ENCODE measurements around the gene KIAA0753. TPM values are rescaled to one million over a fixed set of nuclear protein-coding genes. Genes with fewer than 3 reads are reported as not detected.

Gene KIAA0753
- total RNA-seq, 1 experiment from 2014 or later: 16.1 TPM

DNA sequence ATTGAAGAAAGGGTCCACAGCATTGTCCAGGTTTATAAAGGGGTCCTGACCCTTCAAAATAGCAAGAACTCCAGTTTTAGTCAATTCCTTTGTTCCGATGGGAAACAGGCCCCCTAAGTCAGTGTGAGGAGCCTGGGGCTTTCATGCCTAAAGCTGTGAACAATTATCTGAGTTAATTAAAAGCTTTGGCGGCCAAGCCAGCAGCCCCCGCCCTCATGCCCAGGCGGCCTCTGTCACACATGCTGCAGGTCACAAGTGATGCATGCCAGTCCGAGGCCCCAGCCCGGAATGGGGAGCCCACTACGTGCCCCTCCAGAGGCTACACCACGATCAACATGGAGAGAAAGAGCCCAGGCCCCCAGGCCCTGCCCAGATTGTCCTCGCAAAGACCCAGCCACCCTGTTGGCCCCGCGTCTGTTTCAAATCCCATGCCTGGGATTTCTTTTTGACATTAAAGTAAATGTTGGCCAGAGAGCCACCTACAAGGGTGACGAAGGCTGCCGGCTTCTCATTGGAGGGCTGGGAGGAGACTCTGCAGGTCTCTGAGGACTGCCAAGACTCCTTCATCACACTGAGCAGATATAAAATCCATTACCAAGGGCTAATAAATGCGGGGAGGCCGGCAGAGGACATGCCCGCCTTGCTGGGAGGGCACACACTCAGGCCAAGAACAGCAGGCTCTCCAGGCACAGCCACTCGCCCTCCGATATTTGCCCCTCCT, 69.6 kb downstream of the KIAA0753 start:
- no peak for DNase-seq (ENCODE audit: low read depth)

DNA sequence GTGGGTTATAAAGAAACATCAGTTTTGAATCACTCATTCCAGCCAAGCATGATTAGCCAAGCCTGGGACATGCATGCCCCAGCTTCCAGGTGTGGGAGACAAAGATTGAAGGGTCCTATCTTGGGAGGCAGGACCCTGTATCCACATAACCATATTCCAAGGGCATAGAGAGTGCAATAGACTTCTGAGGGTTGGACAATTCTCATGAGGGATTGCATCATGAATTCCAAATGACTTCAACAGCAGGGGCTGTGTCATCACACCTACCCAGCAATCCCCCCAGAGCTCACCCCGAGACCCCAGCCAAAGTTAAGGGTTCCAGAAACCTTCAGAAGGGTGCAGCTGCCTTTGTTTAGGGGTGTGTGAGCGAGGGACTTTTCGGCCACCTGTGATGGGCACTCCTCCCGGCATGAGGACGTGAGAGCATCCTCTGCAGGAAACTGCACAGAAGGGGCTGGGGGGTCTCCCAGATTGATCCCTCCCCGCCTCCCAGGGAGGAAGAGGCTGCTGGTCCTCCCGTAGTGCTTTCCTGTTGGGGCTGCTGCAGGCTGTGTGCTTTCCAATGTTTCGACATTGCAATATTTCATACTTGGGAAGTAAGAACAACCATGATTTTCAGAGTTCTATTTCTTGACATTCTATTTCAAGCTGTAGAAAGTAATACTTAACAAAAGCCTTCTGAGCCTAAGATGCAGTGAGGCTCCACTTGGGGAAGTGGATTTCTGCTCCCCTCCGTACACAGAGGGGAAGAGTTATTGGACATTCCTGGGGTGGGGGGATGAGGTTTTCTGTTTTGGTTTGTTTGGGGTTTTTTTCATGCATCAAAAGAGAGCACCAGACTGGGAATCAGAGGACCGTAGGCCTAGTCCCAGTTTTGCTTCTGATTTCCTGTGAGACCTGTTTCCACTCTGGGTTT, 70.9 kb downstream of the KIAA0753 start:
- DNase-seq (ENCODE audit: low read depth): no peak

DNA sequence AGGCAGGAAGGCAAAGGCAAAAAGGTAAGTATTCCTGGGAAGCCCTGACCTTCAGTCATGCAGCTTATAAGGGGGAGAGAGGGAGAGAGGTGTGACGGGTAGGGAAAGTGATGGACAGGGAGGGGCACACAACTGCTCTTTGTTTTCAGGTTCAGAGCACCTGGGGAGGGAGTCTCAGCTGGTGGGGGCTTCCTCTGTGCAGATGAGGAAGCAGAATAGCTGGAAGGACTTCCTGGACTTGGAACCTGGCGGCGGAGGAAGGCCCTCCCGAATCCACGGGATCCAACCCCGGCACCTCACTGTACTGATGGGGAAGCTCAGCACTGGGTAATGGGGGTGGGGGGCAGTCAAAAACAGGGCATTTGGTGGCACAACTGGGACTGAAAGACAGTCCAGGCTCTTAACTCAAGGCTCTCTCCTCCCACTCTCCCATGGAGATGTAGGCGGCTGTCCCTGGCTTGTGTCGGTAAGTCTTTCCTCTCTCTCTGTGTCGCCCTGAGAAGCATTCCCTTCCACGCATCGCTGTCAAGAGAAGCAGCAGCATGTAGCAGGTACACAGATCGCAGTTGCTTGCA, 72.2 kb downstream of the KIAA0753 start:
- no peak for DNase-seq (ENCODE audit: low read depth)

GRCh38 chr17:6567528-6568183, 72.9 kb downstream of the KIAA0753 start:
- no peak for DNase-seq (ENCODE audit: low read depth)

DNA sequence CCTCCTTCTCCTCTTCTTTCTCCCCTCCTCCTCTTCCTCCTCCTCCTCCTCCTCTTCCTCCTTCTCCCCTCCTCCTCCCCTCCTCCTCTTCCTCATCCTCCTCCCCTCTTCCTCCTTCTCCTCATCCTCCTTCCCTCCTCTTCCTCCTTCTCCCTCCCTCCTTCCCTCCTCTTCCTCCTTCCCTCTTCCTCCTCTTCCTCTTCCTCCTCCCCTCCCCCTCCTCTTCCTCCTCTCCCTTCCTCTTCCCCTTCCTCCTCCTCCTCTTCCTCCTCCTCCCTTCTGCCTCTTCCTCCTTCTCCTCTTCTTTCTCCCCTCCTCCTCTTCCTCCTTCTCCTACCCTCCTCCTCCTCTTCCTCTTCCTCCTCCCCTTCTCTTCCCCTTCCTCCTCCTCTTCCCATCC, 79.1 kb downstream of the KIAA0753 start:
- no peak for DNase-seq (ENCODE audit: low read depth)

DNA sequence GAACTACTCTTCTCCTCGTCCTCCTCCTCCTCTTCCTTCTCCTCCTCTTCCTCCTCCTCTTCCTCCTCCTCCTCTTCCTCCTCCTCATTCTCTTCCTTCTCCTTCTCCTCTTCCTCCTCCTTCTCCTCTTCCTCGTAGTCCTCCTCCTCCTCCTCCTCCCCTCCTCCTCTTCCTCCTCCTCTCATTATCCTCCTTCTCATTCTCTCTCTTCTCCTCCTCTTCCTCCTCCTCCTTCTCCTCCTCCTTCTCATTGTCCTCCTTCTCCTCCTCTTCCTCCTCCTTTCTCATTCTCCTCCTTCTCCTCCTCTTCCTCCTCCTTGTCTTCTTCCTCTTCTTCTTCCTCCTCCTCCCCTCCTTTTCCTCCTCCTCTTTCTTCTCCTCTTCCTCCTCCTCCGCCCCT, 80.0 kb downstream of the KIAA0753 start:
- DNase-seq (ENCODE audit: low read depth): no peak

GRCh38 chr17:6559753-6560215, 80.7 kb downstream of the KIAA0753 start:
- DNase-seq (ENCODE audit: low read depth): no peak

- DNase-seq (ENCODE audit: low read depth): no peak
Measured at GRCh38 chr17:6558932-6559752, 81.4 kb downstream of the KIAA0753 start.

DNA sequence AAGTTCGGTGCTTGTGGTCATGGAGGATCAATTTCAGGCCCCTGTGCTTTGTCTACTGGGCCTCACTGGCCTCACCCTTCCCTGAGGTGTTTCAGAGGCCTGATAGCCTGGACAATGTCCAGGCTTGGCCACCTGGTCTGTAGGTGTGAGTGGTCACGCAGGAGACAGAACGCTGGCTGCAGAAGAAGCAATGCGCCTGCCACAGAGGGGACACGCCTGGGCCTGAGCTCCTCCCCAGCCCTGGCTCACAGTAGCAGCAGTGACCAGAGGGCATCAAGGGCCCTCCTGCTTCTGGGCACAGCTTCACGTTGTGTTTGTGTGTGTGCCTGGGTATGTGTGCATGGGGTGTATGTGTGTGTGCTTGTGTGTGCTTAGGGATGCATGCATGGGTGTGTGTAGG, 82.2 kb downstream of the KIAA0753 start:
- DNase-seq (ENCODE audit: low read depth): no peak

DNA sequence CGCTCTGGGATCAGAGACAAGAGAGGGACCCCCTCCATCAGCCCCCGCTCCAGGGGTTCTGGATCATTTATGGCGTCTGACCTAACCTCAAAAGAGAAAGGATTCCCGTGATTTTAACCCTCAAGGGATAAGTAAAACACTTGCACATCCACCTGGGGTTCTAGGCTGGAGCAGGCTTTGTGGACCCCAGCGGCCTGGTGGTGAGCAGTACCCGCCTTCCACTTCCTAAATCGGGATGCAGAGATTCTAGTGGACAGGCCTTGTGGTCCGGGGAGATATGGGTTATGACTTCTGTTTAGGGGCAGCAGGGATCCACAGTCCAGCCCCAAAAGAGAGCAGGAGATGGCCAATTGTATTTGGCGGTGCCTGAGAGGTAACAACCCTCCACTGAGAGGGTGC, 83.5 kb downstream of the KIAA0753 start:
- no peak for DNase-seq (ENCODE audit: low read depth)

GRCh38 chr17:6556121-6557039, 84.1 kb downstream of the KIAA0753 start, which contains the start of gene PITPNM3:
Gene PITPNM3 (minus strand): TSS chr17:6556555. CDS start chr17:6556406, 149 bp downstream.
- no peak for DNase-seq (ENCODE audit: low read depth)

GRCh38 chr17:6555331-6556120, 85.0 kb downstream of the KIAA0753 start:
- peak; percentile 83 for DNase-seq (ENCODE audit: low read depth)

- DNase-seq (ENCODE audit: low read depth): no peak
Measured at GRCh38 chr17:6554871-6555330, 85.6 kb downstream of the KIAA0753 start.

- no peak for DNase-seq (ENCODE audit: low read depth)
Measured at GRCh38 chr17:6554342-6554741, 86.2 kb downstream of the KIAA0753 start.

DNA sequence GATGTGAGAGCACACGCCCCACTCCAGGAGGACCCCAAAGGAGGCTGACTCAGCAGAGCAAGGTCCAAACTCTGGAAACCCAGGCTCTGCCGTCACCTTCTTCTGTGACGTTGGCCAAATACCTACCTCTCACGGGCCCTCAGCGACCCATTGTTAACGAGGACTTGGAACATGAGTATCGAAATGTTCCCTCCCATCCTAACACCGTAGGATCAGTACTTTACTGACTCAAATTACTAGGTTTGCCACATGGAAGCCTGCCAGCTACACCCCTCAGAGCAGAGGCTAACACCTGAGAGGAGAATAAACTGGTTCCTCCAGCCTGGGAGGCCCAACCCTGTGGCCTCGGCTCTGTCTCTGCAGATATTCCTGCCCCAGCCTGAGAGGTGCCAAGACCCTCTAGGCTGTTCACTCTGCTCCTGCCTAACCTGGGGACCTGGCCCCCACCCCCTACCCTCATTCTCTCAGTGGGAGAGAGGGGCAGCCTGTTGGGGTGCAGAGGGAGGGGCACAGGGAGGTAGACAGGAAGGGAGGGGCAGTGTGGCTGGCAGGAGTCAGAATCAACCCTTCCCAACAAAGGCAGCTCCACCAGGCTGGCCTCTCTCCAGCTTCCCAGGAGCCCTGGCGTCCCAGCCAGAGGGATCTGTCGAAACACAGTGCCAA, 88.5 kb downstream of the KIAA0753 start:
- DNase-seq (ENCODE audit: low read depth): no peak

DNA sequence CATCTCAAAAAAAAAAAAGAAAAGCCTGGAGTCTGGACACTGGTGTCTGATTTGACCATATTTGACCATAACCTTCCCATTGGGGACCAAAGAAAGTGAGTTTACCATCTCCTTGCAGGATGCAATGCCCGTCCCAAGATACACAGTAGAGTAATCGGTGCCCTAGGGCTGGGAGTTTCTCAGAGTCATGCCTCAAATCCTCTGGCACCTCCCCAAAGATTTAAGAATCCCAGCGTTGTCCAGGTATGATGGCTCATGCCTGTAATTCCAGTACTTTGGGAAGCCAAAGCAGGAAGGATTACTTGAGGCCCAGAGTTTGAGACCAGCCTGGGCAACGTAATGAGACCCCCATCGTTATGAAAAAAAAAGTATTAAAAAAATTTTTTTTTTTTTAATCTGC, 89.2 kb downstream of the KIAA0753 start:
- no peak for DNase-seq (ENCODE audit: low read depth)

- no peak for DNase-seq (ENCODE audit: low read depth)
Measured at GRCh38 chr17:6549384-6550036, 91.0 kb downstream of the KIAA0753 start.
